ENCODE results near the gene ST3GAL5.
A peak's percentile ranks its signal among the peaks of the same experiment; 100 is the strongest.

Gene ST3GAL5

DNA sequence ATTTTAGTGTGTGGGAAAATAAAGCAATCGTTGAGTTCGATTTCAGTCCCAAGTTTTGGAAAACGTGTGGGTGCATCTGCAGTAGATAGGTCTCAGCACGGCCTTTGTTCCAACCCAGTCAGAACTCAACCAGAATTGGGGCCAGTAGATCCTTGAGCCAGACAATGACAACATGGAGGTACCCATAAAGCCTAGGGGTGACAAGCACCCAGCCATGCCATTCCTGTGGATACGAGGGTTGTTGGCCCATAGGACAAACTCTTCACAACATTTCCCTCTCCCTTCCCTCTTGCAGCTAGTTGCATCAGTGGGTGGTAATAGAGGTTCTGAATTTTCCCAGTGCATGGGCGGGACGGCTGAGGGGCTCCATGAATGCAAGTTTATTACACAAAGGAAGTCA, 60.1 kb downstream of the ST3GAL5 start:
- Histone ChIP-seq H3K9me3 (ENCODE audit: control insufficient read depth, insufficient read depth, low read depth, low read length) (no peaks in the 10 kb centered on the region), H3K4me1 (ENCODE audit: control insufficient read depth, insufficient read depth, low read length) (peaks cover 11% of the 10 kb centered on the region), H3K4me3 (ENCODE audit: low read depth, low read length) (no peak overlapping the region), H3K36me3 (ENCODE audit: control insufficient read depth, insufficient read depth, low read length) (no peaks in the 10 kb centered on the region), H3K27ac (ENCODE audit: low read depth, low read length) (no peak overlapping the region), H3K27me3 (ENCODE audit: control insufficient read depth, insufficient read depth, low read length) (no peaks in the 10 kb centered on the region), H3K9ac (ENCODE audit: low read length) (no peak overlapping the region)

GRCh38 chr2:85827879-85828569, 60.8 kb downstream of the ST3GAL5 start:
- no peaks in the 10 kb centered on the region for H3K9me3 ChIP-seq (ENCODE audit: control insufficient read depth, insufficient read depth, low read depth, low read length)
- H3K9ac ChIP-seq (ENCODE audit: low read length): peak overlapping the region; percentile 37
- H3K36me3 ChIP-seq (ENCODE audit: control insufficient read depth, insufficient read depth, low read length): no peaks in the 10 kb centered on the region
- H3K4me3 ChIP-seq (ENCODE audit: low read depth, low read length): peak overlapping the region; percentile 34
- H3K27ac ChIP-seq (ENCODE audit: low read depth, low read length): no peak overlapping the region
- no peaks in the 10 kb centered on the region for H3K27me3 ChIP-seq (ENCODE audit: control insufficient read depth, insufficient read depth, low read length)
- peaks cover 11% of the 10 kb centered on the region for H3K4me1 ChIP-seq (ENCODE audit: control insufficient read depth, insufficient read depth, low read length)

- Histone ChIP-seq H3K27ac (ENCODE audit: low read depth, low read length) (no peak overlapping the region), H3K4me1 (ENCODE audit: control insufficient read depth, insufficient read depth, low read length) (peaks cover 11% of the 10 kb centered on the region), H3K27me3 (ENCODE audit: control insufficient read depth, insufficient read depth, low read length) (no peaks in the 10 kb centered on the region), H3K36me3 (ENCODE audit: control insufficient read depth, insufficient read depth, low read length) (no peaks in the 10 kb centered on the region), H3K9ac (ENCODE audit: low read length) (peak overlapping the region; percentile 37), H3K4me3 (ENCODE audit: low read depth, low read length) (peak overlapping the region; percentile 34), H3K9me3 (ENCODE audit: control insufficient read depth, insufficient read depth, low read depth, low read length) (no peaks in the 10 kb centered on the region)
These were observed 61.6 kb downstream of the ST3GAL5 start for GRCh38 chr2:85826990-85827878.

DNA sequence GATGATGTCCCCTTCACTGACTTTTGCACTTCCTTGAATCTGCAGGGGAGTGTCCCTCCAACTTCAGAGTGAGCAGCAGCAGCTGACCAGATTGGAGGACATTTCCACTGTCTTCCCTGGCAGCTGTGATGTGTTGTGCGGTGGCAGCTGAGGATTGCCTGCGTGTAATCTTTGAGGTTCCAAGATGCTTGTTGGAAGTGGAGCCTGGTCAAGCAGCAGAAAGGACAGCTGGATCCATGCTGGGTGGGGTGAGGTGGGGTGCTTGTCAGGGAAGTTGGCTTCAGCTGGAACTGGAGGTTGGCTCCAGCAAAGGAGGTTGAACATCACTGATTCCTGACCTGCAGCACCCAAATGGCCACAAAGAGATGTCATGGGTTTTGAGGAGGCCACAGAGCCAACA, 64.8 kb downstream of the ST3GAL5 start:
- H3K27ac ChIP-seq (ENCODE audit: low read depth, low read length): no peak overlapping the region
- H3K4me1 ChIP-seq (ENCODE audit: control insufficient read depth, insufficient read depth, low read length): peaks cover 11% of the 10 kb centered on the region
- H3K36me3 ChIP-seq (ENCODE audit: control insufficient read depth, insufficient read depth, low read length): no peaks in the 10 kb centered on the region
- H3K27me3 ChIP-seq (ENCODE audit: control insufficient read depth, insufficient read depth, low read length): no peaks in the 10 kb centered on the region
- H3K4me3 ChIP-seq (ENCODE audit: low read depth, low read length): no peak overlapping the region
- H3K9me3 ChIP-seq (ENCODE audit: control insufficient read depth, insufficient read depth, low read depth, low read length): no peaks in the 10 kb centered on the region
- H3K9ac ChIP-seq (ENCODE audit: low read length): no peak overlapping the region

DNA sequence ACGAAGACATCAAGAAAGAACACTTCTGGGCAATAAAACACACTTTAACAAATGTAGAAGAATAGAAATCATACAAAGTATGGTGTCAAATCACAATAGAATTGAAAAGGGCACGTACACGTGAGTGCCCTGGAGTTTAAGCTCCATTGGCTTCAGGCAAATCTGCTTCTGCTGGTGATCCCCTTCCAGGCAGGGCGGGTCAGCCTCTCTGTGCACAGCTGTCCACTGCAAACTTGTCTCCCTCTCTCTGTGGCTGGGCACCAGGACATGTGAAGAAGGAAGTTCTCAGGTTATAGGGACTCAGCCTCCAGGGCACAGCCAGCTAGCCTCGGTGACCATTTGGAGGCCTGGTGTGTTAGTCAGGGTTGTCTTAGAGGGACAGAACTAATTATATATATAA, 66.0 kb downstream of the ST3GAL5 start:
- no peaks in the 10 kb centered on the region for H3K9me3 ChIP-seq (ENCODE audit: control insufficient read depth, insufficient read depth, low read depth, low read length)
- no peak overlapping the region for H3K4me3 ChIP-seq (ENCODE audit: low read depth, low read length)
- H3K36me3 ChIP-seq (ENCODE audit: control insufficient read depth, insufficient read depth, low read length): no peaks in the 10 kb centered on the region
- H3K9ac ChIP-seq (ENCODE audit: low read length): no peak overlapping the region
- no peaks in the 10 kb centered on the region for H3K27me3 ChIP-seq (ENCODE audit: control insufficient read depth, insufficient read depth, low read length)
- no peak overlapping the region for H3K27ac ChIP-seq (ENCODE audit: low read depth, low read length)
- peaks cover 10% of the 10 kb centered on the region for H3K4me1 ChIP-seq (ENCODE audit: control insufficient read depth, insufficient read depth, low read length)

DNA sequence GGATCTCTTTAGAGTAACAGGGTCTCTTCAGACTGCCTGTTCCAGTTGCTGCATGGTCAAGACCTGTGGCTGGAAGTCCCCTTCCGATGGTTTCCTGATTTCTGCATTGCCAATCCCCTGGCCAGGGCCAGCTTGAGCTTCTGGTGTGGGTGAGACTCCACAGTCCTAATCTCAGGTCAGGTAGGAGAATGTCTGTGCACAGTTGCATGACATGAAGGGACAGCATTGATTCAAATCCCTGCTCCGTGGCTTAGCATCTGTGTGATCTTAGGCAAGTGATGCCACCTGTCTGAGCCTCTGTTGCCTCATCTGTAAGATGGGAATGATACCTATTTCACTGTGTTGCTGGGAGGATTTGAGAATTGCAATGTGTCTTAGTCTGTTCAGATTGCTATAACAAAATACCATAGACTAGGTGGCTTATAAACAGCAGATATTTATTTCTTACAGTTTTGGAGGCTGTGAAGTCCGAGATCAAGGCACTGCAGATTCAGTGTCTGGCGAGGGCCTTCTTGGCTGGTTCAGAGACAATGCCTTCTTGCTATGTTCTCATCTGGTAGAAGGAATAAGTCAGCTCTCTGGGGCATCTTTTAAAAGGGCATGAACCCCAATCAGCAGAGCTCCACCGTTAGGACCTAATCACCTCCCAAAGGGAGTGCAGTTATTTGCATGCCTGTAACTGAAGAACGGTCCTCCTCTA, 68.8 kb downstream of the ST3GAL5 start:
- no peaks in the 10 kb centered on the region for H3K9me3 ChIP-seq (ENCODE audit: control insufficient read depth, insufficient read depth, low read depth, low read length)
- peaks cover 10% of the 10 kb centered on the region; the same call in 1 of the 2 replicates for H3K4me1 ChIP-seq (ENCODE audit: control insufficient read depth, insufficient read depth, low read length)
- H3K36me3 ChIP-seq (ENCODE audit: control insufficient read depth, insufficient read depth, low read length): no peaks in the 10 kb centered on the region
- H3K4me3 ChIP-seq (ENCODE audit: low read depth, low read length): no peak overlapping the region
- no peak overlapping the region for H3K9ac ChIP-seq (ENCODE audit: low read length)
- no peaks in the 10 kb centered on the region for H3K27me3 ChIP-seq (ENCODE audit: control insufficient read depth, insufficient read depth, low read length)
- no peak overlapping the region for H3K27ac ChIP-seq (ENCODE audit: low read depth, low read length)

DNA sequence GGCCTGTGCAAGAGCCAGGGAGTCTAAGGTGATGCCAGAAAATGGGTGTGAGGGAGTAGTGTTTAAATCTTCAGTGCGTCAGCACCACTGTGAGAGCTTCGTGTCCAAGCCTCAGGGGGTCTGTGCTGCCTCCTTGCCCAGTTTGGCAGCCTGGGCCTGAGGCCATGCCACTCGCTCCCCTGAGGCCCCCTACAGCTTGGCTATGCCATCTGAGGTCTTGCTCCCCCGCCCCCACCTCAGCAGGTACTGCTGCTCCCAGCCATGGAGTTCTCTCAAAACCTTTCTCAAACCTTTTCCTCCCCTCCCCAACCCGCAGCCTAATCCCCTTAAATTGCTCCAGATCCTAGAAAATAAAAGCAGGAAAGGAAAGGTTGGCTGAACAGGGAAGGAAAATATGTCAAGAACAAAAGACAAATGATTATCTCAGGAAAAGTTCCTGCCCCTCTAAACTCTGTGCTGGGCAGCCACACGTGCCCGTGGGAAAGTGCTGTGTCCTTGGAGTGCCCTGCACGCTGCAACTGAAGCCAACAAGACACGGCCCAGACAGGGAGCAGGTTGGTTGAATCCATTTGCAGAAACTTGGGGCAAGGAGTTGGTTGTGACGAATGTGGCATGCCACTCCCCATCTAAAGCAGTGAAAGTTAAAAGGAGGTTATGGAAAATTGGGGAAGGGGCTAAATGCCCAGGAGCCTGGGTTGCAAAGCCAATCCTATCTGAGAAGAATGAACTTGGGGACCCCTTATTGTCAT, 73.8 kb downstream of the ST3GAL5 start:
- H3K9me3 ChIP-seq (ENCODE audit: control insufficient read depth, insufficient read depth, low read depth, low read length): no peaks in the 10 kb centered on the region
- no peak overlapping the region for H3K4me3 ChIP-seq (ENCODE audit: low read depth, low read length)
- no peak overlapping the region for H3K9ac ChIP-seq (ENCODE audit: low read length)
- H3K36me3 ChIP-seq (ENCODE audit: control insufficient read depth, insufficient read depth, low read length): no peaks in the 10 kb centered on the region
- H3K4me1 ChIP-seq (ENCODE audit: control insufficient read depth, insufficient read depth, low read length): peaks cover 15% of the 10 kb centered on the region
- no peaks in the 10 kb centered on the region for H3K27me3 ChIP-seq (ENCODE audit: control insufficient read depth, insufficient read depth, low read length)
- H3K27ac ChIP-seq (ENCODE audit: low read depth, low read length): no peak overlapping the region

GRCh38 chr2:85813982-85814801, 74.6 kb downstream of the ST3GAL5 start:
- Histone ChIP-seq H3K36me3 (ENCODE audit: control insufficient read depth, insufficient read depth, low read length) (no peaks in the 10 kb centered on the region), H3K4me3 (ENCODE audit: low read depth, low read length) (no peak overlapping the region), H3K9me3 (ENCODE audit: control insufficient read depth, insufficient read depth, low read depth, low read length) (no peaks in the 10 kb centered on the region), H3K27me3 (ENCODE audit: control insufficient read depth, insufficient read depth, low read length) (no peaks in the 10 kb centered on the region), H3K9ac (ENCODE audit: low read length) (no peak overlapping the region), H3K4me1 (ENCODE audit: control insufficient read depth, insufficient read depth, low read length) (peaks cover 15% of the 10 kb centered on the region), H3K27ac (ENCODE audit: low read depth, low read length) (no peak overlapping the region)

DNA sequence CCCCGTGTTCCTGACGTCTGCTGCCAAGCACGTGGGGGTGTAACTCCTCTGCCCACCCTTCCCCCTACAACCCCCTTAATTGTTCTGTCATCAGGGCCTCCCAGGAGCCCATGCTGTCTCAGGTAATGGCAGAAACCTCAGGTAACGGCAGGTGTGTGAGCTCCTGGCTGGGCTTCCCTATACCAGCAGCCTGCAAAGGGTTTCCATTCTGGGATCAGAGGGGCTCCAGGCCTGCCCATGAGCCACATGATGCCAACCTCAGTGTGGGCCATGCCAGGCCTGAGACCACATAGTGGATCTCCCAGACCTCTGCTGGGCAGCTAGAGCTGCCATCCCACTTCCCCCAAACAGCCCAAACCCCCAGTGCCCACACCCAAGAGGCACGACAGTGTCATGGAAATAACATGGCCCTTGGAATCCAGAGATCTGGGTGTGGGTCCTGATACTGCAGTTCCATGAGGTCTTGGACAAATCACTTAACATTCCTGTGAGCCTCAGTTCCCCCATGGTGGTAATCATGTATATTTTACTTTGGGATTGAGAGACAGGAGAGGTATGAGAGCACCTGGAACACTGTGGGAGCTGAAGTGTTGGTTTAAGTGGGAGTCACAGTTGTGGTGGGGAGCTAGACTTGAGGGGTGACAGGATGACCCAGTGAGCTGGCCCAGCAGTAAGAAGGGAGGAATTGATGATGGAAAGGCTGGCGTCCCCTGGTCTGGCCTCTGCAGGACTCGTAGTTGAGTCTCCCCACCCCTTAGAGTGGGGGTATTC, 75.4 kb downstream of the ST3GAL5 start:
- H3K9ac ChIP-seq (ENCODE audit: low read length): no peak overlapping the region
- H3K4me3 ChIP-seq (ENCODE audit: low read depth, low read length): no peak overlapping the region
- H3K9me3 ChIP-seq (ENCODE audit: control insufficient read depth, insufficient read depth, low read depth, low read length): no peaks in the 10 kb centered on the region
- no peaks in the 10 kb centered on the region for H3K27me3 ChIP-seq (ENCODE audit: control insufficient read depth, insufficient read depth, low read length)
- H3K27ac ChIP-seq (ENCODE audit: low read depth, low read length): no peak overlapping the region
- peaks cover 15% of the 10 kb centered on the region for H3K4me1 ChIP-seq (ENCODE audit: control insufficient read depth, insufficient read depth, low read length)
- H3K36me3 ChIP-seq (ENCODE audit: control insufficient read depth, insufficient read depth, low read length): no peaks in the 10 kb centered on the region

Measured in HUES6 (cell line).